Mucosa of rectum (tissue), 2 donors: ENCODE data around the gene RAPGEF5.

Experiments used
- H3K27ac ChIP-seq, 2 donors: one replicate each; pipeline ENCODE4 v1.7.0; 2013; ENCODE audit warnings: inconsistent platforms in 2 of 2, low read depth in 2 of 2, low read length in 2 of 2
- H3K27me3 ChIP-seq, 2 donors: one replicate each; pipeline ENCODE4 v1.7.0; 2013; ENCODE audit warnings: low read length in 2 of 2; ENCODE audit not compliant: control insufficient read depth in 2 of 2, insufficient read depth in 2 of 2
- H3K36me3 ChIP-seq, 2 donors: one replicate each; pipeline ENCODE4 v1.7.0; 2013; ENCODE audit warnings: low read length in 2 of 2; ENCODE audit not compliant: control insufficient read depth in 2 of 2, insufficient read depth in 2 of 2
- H3K4me1 ChIP-seq, 2 donors: one replicate each; pipeline ENCODE4 v1.7.0; 2013; ENCODE audit warnings: low read length in 2 of 2, mild to moderate bottlenecking in 1 of 2; ENCODE audit not compliant: control insufficient read depth in 2 of 2, insufficient read depth in 2 of 2
- H3K4me3 ChIP-seq, 2 donors: one replicate each; pipeline ENCODE4 v1.7.0; 2013; ENCODE audit warnings: low read length in 2 of 2
- H3K9ac ChIP-seq, 2 donors: one replicate each; pipeline ENCODE4 v1.7.0; 2013; ENCODE audit warnings: low read length in 2 of 2, low read depth in 1 of 2, mild to moderate bottlenecking in 1 of 2
- H3K9me3 ChIP-seq, 2 donors: one replicate each; pipeline ENCODE4 v1.7.0; 2013; ENCODE audit warnings: low read length in 2 of 2; ENCODE audit not compliant: control insufficient read depth in 2 of 2
- donor health status: healthy.
- donor health status: Normal muscosa, but diverticular disease.

RAPGEF5 gene

DNA sequence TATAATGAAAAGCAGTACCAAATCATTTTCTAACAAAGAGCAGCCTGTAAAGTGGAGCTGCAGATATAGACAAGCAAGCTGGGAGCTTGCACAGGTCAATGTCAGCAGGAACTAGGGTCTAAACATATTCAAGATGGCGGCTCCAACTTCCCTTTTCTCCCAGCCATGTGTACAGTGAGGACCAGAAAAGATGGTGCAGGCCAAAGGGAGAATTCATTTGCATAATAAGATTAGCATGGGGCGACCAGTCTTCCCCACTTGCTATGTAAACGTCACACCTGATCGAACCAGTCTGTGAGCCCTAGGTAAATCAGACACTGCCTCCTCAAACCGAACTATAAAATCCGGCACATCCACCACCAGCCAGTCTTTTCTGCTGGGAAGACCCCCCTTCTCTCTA is 4.4 kb upstream of the RAPGEF5 start:
- Histone ChIP-seq H3K4me1 (peaks cover 7 to 15% of the 10 kb centered on the region in 2 donors), H3K9ac (no peak overlapping the region), H3K27ac (peak overlapping the region in 1 of 2 donors; percentile 25), H3K9me3 (no peaks in the 10 kb centered on the region), H3K36me3 (no peaks in the 10 kb centered on the region), H3K4me3 (no peak overlapping the region), H3K27me3 (peaks cover 0 to 3% of the 10 kb centered on the region in 2 donors)

DNA sequence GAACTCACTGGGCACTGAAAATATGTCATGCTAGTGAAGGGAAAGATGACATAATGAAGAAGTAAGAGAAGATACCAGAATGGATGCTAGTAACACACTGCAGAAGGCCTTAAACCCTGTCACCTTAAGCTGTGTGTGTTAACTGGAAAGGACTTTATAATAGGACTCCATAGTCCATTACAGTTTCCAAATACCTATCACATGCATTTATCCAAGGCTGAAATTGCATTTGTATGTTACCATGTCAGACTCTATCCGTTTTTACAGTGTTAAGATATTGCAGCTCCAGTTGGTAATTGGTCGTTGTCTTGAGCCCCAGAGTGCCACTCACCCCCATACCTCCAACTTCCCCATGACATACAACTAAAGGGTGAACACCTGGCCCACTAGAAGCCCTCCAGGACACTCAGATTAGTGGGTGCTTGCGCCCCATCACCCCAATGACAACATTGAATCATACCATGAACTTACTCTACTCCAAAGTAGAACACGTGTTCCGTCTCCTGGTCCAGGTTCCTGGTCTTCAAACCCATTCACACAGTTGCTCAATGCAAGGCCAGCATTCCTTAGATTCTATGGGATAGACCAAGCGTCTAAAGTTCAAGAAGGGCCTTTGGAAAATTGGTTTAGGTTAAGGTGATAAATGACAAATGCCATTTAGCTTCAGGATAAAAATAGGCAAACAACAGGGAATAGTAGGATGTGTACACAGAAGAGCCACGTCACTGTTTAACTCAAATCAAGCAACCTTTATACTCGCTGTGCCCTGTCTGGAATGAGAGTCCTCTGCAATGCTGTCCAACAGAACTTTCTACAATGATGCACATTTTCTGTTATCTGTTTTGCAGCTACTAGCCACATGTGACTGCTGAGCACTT is 2.1 kb upstream of the RAPGEF5 start:
- no peak overlapping the region for H3K9ac ChIP-seq
- no peak overlapping the region for H3K4me3 ChIP-seq
- H3K9me3 ChIP-seq: no peaks in the 10 kb centered on the region
- H3K27ac ChIP-seq: no peak overlapping the region
- H3K4me1 ChIP-seq: peaks cover 7 to 21% of the 10 kb centered on the region in 2 donors
- H3K36me3 ChIP-seq: no peaks in the 10 kb centered on the region
- H3K27me3 ChIP-seq: peaks cover 0 to 5% of the 10 kb centered on the region in 2 donors

DNA sequence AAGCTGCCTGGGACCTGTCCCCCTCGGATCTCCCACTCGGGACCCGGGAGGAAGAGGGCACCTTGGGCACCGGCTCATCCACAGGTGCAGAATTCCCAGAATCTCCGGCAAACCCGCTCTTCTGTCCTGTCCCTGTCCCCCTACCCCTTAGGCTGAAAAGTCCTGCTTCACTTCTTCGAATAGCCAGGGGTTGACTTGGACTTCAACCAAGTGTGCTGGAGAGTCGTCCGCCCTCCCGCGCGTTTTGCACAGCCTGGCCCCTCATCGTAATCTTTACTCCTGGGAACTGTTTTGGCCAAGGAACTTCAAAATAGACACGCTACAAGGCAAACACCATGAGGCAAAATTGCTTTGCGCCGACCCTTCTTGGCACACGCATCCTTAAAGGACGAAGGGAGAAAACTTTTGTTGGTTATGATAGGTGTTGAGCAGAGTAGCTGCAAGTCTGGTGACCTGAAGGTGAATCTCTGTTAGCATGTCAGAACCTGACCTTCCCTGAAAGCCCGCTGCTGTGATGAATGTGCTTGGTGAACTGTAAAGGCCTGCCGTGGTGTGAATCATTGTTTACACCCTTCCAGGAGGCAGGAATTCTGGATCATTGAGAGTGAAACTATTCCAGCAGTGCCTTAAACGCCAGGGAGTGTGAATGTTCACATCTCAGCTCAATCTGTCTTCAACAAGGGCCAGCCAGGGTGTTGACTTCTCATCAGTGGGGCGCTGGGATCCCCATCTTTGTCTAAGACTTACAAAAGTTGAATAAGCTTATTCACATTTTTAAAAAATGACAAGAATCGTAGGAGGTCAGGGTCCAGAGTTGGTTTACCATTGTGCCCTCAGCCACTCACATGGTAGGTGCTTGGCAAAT is 589 bp upstream of the RAPGEF5 start:
- H3K9ac ChIP-seq: peak overlapping the region; percentile 52 to 60
- H3K9me3 ChIP-seq: no peaks in the 10 kb centered on the region
- H3K4me3 ChIP-seq: peak overlapping the region; percentile 54 to 67
- H3K36me3 ChIP-seq: no peaks in the 10 kb centered on the region
- peaks cover 7 to 21% of the 10 kb centered on the region in 2 donors for H3K4me1 ChIP-seq
- H3K27me3 ChIP-seq: peaks cover 0 to 5% of the 10 kb centered on the region in 2 donors
- H3K27ac ChIP-seq: peak overlapping the region; percentile 84 to 86

GRCh38 chr7:22356010-22356691 is 803 bp downstream of the RAPGEF5 start:
- Histone ChIP-seq H3K9ac (peak overlapping the region; percentile 66 to 73), H3K9me3 (no peaks in the 10 kb centered on the region), H3K36me3 (no peaks in the 10 kb centered on the region), H3K27me3 (peaks cover 0 to 5% of the 10 kb centered on the region in 2 donors), H3K4me1 (peaks cover 9 to 27% of the 10 kb centered on the region in 2 donors), H3K4me3 (peak overlapping the region; percentile 86 to 89), H3K27ac (peak overlapping the region; percentile 81 to 87)

GRCh38 chr7:22355620-22356009 is 1.3 kb downstream of the RAPGEF5 start:
- Histone ChIP-seq H3K27ac (peak overlapping the region; percentile 81 to 87), H3K9ac (peak overlapping the region; percentile 66 to 73), H3K4me3 (peak overlapping the region; percentile 86 to 89)

DNA sequence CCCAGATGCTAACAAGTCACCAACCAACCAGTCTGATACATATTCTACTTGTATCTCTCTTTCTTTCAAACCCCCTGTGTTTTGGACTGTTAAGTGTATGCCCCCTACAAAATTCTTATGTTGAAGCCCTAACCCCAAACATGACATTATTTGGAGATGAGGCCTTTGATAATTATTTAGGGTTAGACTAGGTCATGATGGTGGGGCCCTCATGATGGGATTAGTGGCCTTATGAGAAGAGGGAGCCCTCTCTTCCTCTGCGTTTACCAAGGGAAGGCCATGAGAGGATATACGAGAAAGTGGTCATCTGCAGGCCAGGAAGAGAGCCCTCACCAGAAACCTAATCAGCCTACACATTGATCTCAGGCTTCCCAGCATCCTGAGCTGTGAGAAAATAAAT is 2.5 kb downstream of the RAPGEF5 start:
- Histone ChIP-seq H3K4me1 (peaks cover 12 to 34% of the 10 kb centered on the region in 2 donors), H3K27me3 (peaks cover 0 to 5% of the 10 kb centered on the region in 2 donors), H3K36me3 (no peaks in the 10 kb centered on the region), H3K9me3 (no peaks in the 10 kb centered on the region), H3K9ac (no peak overlapping the region), H3K27ac (no peak overlapping the region), H3K4me3 (no peak overlapping the region)

More at GRCh38 chr7:22355620-22356009, 1.3 kb downstream of the RAPGEF5 start:
- Histone ChIP-seq H3K36me3 (no peaks in the 10 kb centered on the region), H3K9me3 (no peaks in the 10 kb centered on the region), H3K27me3 (peaks cover 0 to 5% of the 10 kb centered on the region in 2 donors), H3K4me1 (peaks cover 12 to 31% of the 10 kb centered on the region in 2 donors)

- H3K27me3 ChIP-seq: peaks cover 0 to 2% of the 10 kb centered on the region in 2 donors
- H3K9ac ChIP-seq: no peak overlapping the region
- no peaks in the 10 kb centered on the region for H3K9me3 ChIP-seq
- no peaks in the 10 kb centered on the region for H3K36me3 ChIP-seq
- H3K27ac ChIP-seq: no peak overlapping the region
- no peak overlapping the region for H3K4me3 ChIP-seq
- peaks cover 9 to 28% of the 10 kb centered on the region in 2 donors for H3K4me1 ChIP-seq
Observed at GRCh38 chr7:22352887-22353286, 4.1 kb downstream of the RAPGEF5 start.

GRCh38 chr7:22351878-22352277 is 5.1 kb downstream of the RAPGEF5 start:
- Histone ChIP-seq H3K9ac (no peak overlapping the region), H3K27ac (peak overlapping the region; percentile 16 to 24), H3K27me3 (peaks cover 0 to 2% of the 10 kb centered on the region in 2 donors), H3K4me1 (peaks cover 4 to 32% of the 10 kb centered on the region in 2 donors), H3K9me3 (no peaks in the 10 kb centered on the region), H3K36me3 (no peaks in the 10 kb centered on the region), H3K4me3 (no peak overlapping the region)

DNA sequence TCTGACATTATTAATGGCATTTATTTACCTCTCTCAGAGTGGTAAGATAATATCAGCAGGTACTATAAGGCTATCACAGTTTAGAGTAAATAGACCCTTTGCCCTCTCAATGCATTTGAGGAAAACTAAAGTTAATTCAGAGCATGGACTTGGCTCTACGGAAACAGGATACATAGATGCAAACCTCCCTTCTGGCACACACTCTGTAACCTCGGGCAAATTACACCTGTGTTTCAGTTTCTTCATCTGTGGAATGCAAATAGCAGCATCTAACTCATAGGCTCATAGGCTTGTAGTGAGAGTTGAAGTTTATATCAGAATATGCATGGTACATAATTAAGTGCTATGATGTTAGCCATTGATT is 5.6 kb downstream of the RAPGEF5 start:
- H3K4me3 ChIP-seq: no peak overlapping the region
- H3K9me3 ChIP-seq: no peaks in the 10 kb centered on the region
- no peak overlapping the region for H3K9ac ChIP-seq
- peak overlapping the region; percentile 38 to 59 for H3K27ac ChIP-seq
- peaks cover 0 to 2% of the 10 kb centered on the region in 2 donors for H3K27me3 ChIP-seq
- H3K4me1 ChIP-seq: peaks cover 4 to 36% of the 10 kb centered on the region in 2 donors
- H3K36me3 ChIP-seq: no peaks in the 10 kb centered on the region
